Measurements from ENCODE around the gene MYOZ1.
"Not testable (repeated sequence)": the region's sequence is repeated elsewhere in the genome, so short reads cannot be mapped to it uniquely, and the experiment has no call there.

Gene MYOZ1

GRCh38 chr10:73647211-73647874 is 6.1 kb upstream of the MYOZ1 start:
- no peak for DNase-seq

- no peak for DNase-seq
These were observed 5.3 kb upstream of the MYOZ1 start for GRCh38 chr10:73646598-73647041.

GRCh38 chr10:73645251-73645650 is 4.0 kb upstream of the MYOZ1 start:
- DNase-seq, result no peak

GRCh38 chr10:73644767-73645166 is 3.5 kb upstream of the MYOZ1 start:
- no peak for DNase-seq

GRCh38 chr10:73644015-73644743 is 2.9 kb upstream of the MYOZ1 start:
- peak; percentile 22 to 72 (median 48) for DNase-seq

- DNase-seq, result no peak
These were observed 2.1 kb upstream of the MYOZ1 start for GRCh38 chr10:73643362-73643761.

- DNase-seq, result no peak
These were observed 2.0 kb downstream of the MYOZ1 start for GRCh38 chr10:73639286-73639685.

- no peak for DNase-seq
These were observed 5.5 kb downstream of the MYOZ1 start for GRCh38 chr10:73635781-73636180.

GRCh38 chr10:73634421-73634820 is 6.9 kb downstream of the MYOZ1 start:
- no peak for DNase-seq

GRCh38 chr10:73629165-73629564 is 12.1 kb downstream of the MYOZ1 start:
- no peak for DNase-seq

- peak in 1 of 3 experiments; percentile 3 for DNase-seq
These were observed 12.9 kb downstream of the MYOZ1 start for GRCh38 chr10:73628405-73628804.

GRCh38 chr10:73627300-73627699 is 14.0 kb downstream of the MYOZ1 start:
- no peak for DNase-seq

- peak; percentile 90 to 96 (median 93) for DNase-seq
These were observed 15.2 kb downstream of the MYOZ1 start for GRCh38 chr10:73625884-73626752.

GRCh38 chr10:73625004-73625883 is 16.0 kb downstream of the MYOZ1 start:
- peak; percentile 21 to 74 (median 64) for DNase-seq

- DNase-seq, result no peak
These were observed 18.2 kb downstream of the MYOZ1 start for GRCh38 chr10:73623056-73623455.

GRCh38 chr10:73620974-73621373 is 20.3 kb downstream of the MYOZ1 start:
- not testable (repeated sequence) for DNase-seq

GRCh38 chr10:73617143-73617542 is 24.1 kb downstream of the MYOZ1 start:
- not testable (repeated sequence) for DNase-seq

- no peak for DNase-seq
These were observed 26.6 kb downstream of the MYOZ1 start for GRCh38 chr10:73614720-73615119.

GRCh38 chr10:73609116-73609515 is 32.2 kb downstream of the MYOZ1 start:
- no peak for DNase-seq

GRCh38 chr10:73601486-73601921 is 39.8 kb downstream of the MYOZ1 start:
- peak; percentile 26 to 51 (median 28) for DNase-seq

- no peak for DNase-seq
These were observed 43.9 kb downstream of the MYOZ1 start for GRCh38 chr10:73597346-73597745.

- no peak for DNase-seq
These were observed 47.5 kb downstream of the MYOZ1 start for GRCh38 chr10:73593812-73594211.
